Measurements from ENCODE around the gene FSD1. TPM values are rescaled to one million over a fixed set of nuclear protein-coding genes. Genes with fewer than 3 reads are reported as not detected.

FSD1 gene
- total RNA-seq, 2 experiments from 2014 or later = 0.98 to 1.0 TPM

GRCh38 chr19:4297901-4298809 is 6.2 kb upstream of the FSD1 start:
- H3K9me3 ChIP-seq (ENCODE audit: control insufficient read depth in 1 of 2, insufficient read depth in 1 of 2, low read length in 2 of 2) = no peaks in the 10 kb centered on the region
- Mint-ChIP-seq H3K27me3 (no peaks in the 10 kb centered on the region), H3K9me3 (no peaks in the 10 kb centered on the region), H3K36me3 (ENCODE audit: low read depth) (peaks cover 23% of the 10 kb centered on the region), H3K27ac (peak overlapping the region; percentile 74), H3K4me3 (no peak overlapping the region), H3K4me1 (ENCODE audit: low read depth) (peaks cover 34% of the 10 kb centered on the region)
- ATAC-seq (ENCODE audit: poor library complexity) (no peak), DNase-seq (peak in 1 of 14 experiments; percentile 37)
- no peak overlapping the region for H3K4me3 ChIP-seq (ENCODE audit: low read length)
- no peak for TF ChIP-seq CTCF (IDR thresholded peaks at IDR 0.05)
- no peak overlapping the region for H3K27ac ChIP-seq (ENCODE audit: low read depth in 1 of 2, low read length in 2 of 2)
- peaks cover 2% of the 10 kb centered on the region for H3K36me3 ChIP-seq (ENCODE audit: insufficient read depth, low read length)
- peaks cover 34% of the 10 kb centered on the region for H3K4me1 ChIP-seq (ENCODE audit: insufficient read depth, low read length)
- ChIA-PET CTCF (interaction anchor here (0.6 kb wide), 1 partner anchor 221 kb away, joined by 3 read pairs; no protein-coding TSS in a partner anchor), POLR2A (interaction anchor here (2.0 kb wide), 1 partner anchor 45 kb away, joined by 9 read pairs; the partner anchor contains the start of gene MPND)
- intact Hi-C loops (cut with DNase I, micrococcal nuclease) = no loop called here
- no peaks in the 10 kb centered on the region for H3K27me3 ChIP-seq (ENCODE audit: control insufficient read depth in 1 of 2, insufficient read depth in 2 of 2, low read length in 2 of 2)

GRCh38 chr19:4298810-4299550 is 5.4 kb upstream of the FSD1 start:
- no peaks in the 10 kb centered on the region for H3K27me3 Mint-ChIP-seq
- intact Hi-C loops (cut with DNase I, micrococcal nuclease) = no loop called here
- DNase-seq = no peak
- H3K27ac Mint-ChIP-seq = peak overlapping the region; percentile 74
- Histone ChIP-seq H3K9me3 (ENCODE audit: control insufficient read depth in 1 of 2, insufficient read depth in 1 of 2, low read length in 2 of 2) (no peaks in the 10 kb centered on the region), H3K27me3 (ENCODE audit: control insufficient read depth in 1 of 2, insufficient read depth in 2 of 2, low read length in 2 of 2) (peaks cover 0 to under 1% of the 10 kb centered on the region in 2 experiments), H3K36me3 (ENCODE audit: insufficient read depth, low read length) (peaks cover 2% of the 10 kb centered on the region), H3K27ac (ENCODE audit: low read depth in 1 of 2, low read length in 2 of 2) (no peak overlapping the region), H3K4me1 (ENCODE audit: insufficient read depth, low read length) (peaks cover 42% of the 10 kb centered on the region), H3K4me3 (ENCODE audit: low read length) (no peak overlapping the region)
- no peaks in the 10 kb centered on the region for H3K9me3 Mint-ChIP-seq
- CTCF ChIA-PET = no interaction called here
- H3K4me1 Mint-ChIP-seq (ENCODE audit: low read depth) = peaks cover 40% of the 10 kb centered on the region
- TF ChIP-seq CTCF (IDR thresholded peaks at IDR 0.05) = no peak
- no peak overlapping the region for H3K4me3 Mint-ChIP-seq
- peaks cover 23% of the 10 kb centered on the region for H3K36me3 Mint-ChIP-seq (ENCODE audit: low read depth)
- no peak for ATAC-seq (ENCODE audit: poor library complexity)
- POLR2A ChIA-PET = interaction anchor here (2.0 kb wide), 1 partner anchor 44 kb away, joined by 9 read pairs; the partner anchor contains the start of gene MPND

- Histone ChIP-seq H3K27me3 (ENCODE audit: control insufficient read depth in 1 of 2, insufficient read depth in 2 of 2, low read length in 2 of 2) (peaks cover 0 to 3% of the 10 kb centered on the region in 2 experiments), H3K4me3 (ENCODE audit: low read length) (no peak overlapping the region), H3K9me3 (ENCODE audit: control insufficient read depth in 1 of 2, insufficient read depth in 1 of 2, low read length in 2 of 2) (no peaks in the 10 kb centered on the region), H3K27ac (ENCODE audit: low read depth in 1 of 2, low read length in 2 of 2) (no peak overlapping the region), H3K36me3 (ENCODE audit: insufficient read depth, low read length) (peaks cover 2% of the 10 kb centered on the region), H3K4me1 (ENCODE audit: insufficient read depth, low read length) (peaks cover 49% of the 10 kb centered on the region)
- Mint-ChIP-seq H3K36me3 (ENCODE audit: low read depth) (peaks cover 16% of the 10 kb centered on the region), H3K4me1 (ENCODE audit: low read depth) (peaks cover 44% of the 10 kb centered on the region), H3K4me3 (peak overlapping the region; percentile 82), H3K9me3 (no peaks in the 10 kb centered on the region), H3K27me3 (no peaks in the 10 kb centered on the region), H3K27ac (peak overlapping the region; percentile 84)
- intact Hi-C loops (cut with DNase I, micrococcal nuclease) = loop anchor here in 1 of 2 experiments (5.0 kb wide), 1 partner anchor 42 kb away; the partner anchor contains the start of gene MPND
- ATAC-seq (ENCODE audit: poor library complexity) = no peak
- ChIA-PET POLR2A (interaction anchor here (1.3 kb wide), 1 partner anchor 27 kb away, joined by 4 read pairs; no protein-coding TSS in a partner anchor), CTCF (no interaction called here)
- no peak for DNase-seq
- no peak for TF ChIP-seq CTCF (IDR thresholded peaks at IDR 0.05)
These were observed 3.8 kb upstream of the FSD1 start for GRCh38 chr19:4300589-4300988.

All from CD4-positive, alpha-beta T cell (primary cell).